A549 (cell line): Measurements from ENCODE around the gene DDX54. TPM values are rescaled to one million over a fixed set of nuclear protein-coding genes. Genes with fewer than 3 reads are reported as not detected.
A peak's percentile ranks its signal among the peaks of the same experiment; 100 is the strongest.

ENCODE experiments used
- BHLHE40 ChIP-seq: IDR thresholded peaks from 2 replicates; pipeline ENCODE4 v1.6.1; 2012; ENCODE audit warnings: low read depth, low read length, inconsistent platforms
- CBX8 ChIP-seq: fragments of 200-600 bp; sonication (generic); IDR thresholded peaks from 2 replicates; pipeline ENCODE4 v1.6.1; 2016
- EHF ChIP-seq: fragments of 250-450 bp; sonication (Bioruptor Pico); IDR thresholded peaks from 2 replicates; pipeline ENCODE4 v1.5.0; 2020; ENCODE audit warnings: mild to moderate bottlenecking
- EP300 ChIP-seq, 2 experiments: fragments of >200 bp; sonication (Bioruptor Twin); formaldehyde crosslinking; IDR thresholded peaks; 2 replicates in 1 of 2; 3 replicates in 1 of 2; pipeline ENCODE4 v1.6.1; 2016 to 2017
- ESRRA ChIP-seq: fragments of 150-350 bp; IDR thresholded peaks from 2 replicates; pipeline ENCODE4 v1.6.1; 2014; ENCODE audit warnings: mild to moderate bottlenecking, low read length, borderline replicate concordance
- FOSB ChIP-seq: fragments of 250-450 bp; sonication (Bioruptor Pico); IDR thresholded peaks from 2 replicates; pipeline ENCODE4 v1.5.0; 2020; ENCODE audit warnings: mild to moderate bottlenecking, moderate library complexity
- HDAC2 ChIP-seq: fragments of 200-600 bp; sonication (generic); IDR thresholded peaks from 2 replicates; pipeline ENCODE4 v1.6.1; 2016
- HOXA7 ChIP-seq: fragments of 250-450 bp; sonication (Bioruptor Pico); IDR thresholded peaks from 2 replicates; pipeline ENCODE4 v1.5.0; 2020; ENCODE audit warnings: mild to moderate bottlenecking, moderate library complexity
- JUN ChIP-seq, 2 experiments: fragments of >200 bp; sonication (Bioruptor Twin); formaldehyde crosslinking; IDR thresholded peaks; 2 replicates in 1 of 2; 3 replicates in 1 of 2; pipeline ENCODE4 v1.6.1; 2016 to 2017
- KDM1A ChIP-seq: fragments of 200-600 bp; sonication (generic); IDR thresholded peaks from 2 replicates; pipeline ENCODE4 v1.6.1; 2016; ENCODE audit warnings: low read depth, mild to moderate bottlenecking
- KDM5A ChIP-seq: fragments of 200-600 bp; sonication (generic); IDR thresholded peaks from 2 replicates; pipeline ENCODE4 v1.6.1; 2016; ENCODE audit warnings: antibody characterized with exemption, mild to moderate bottlenecking
- MYC ChIP-seq: IDR thresholded peaks from 2 replicates; pipeline ENCODE4 v1.6.1; 2012; ENCODE audit warnings: mild to moderate bottlenecking, inconsistent platforms, low read length, improper control_type of control experiment, borderline replicate concordance
- NR3C1 ChIP-seq: fragments of >200 bp; sonication (Bioruptor Twin); formaldehyde crosslinking; IDR thresholded peaks from 3 replicates; pipeline ENCODE4 v1.6.1; 2017
- PHF8 ChIP-seq: fragments of 200-600 bp; sonication (generic); IDR thresholded peaks from 2 replicates; pipeline ENCODE4 v1.6.1; 2016; ENCODE audit warnings: low read depth, mild to moderate bottlenecking, antibody characterized with exemption, moderate library complexity, borderline replicate concordance
- POLR2AphosphoS2 ChIP-seq: conservative IDR thresholded peaks from 2 replicates; pipeline ENCODE4 v1.6.1; 2012; ENCODE audit warnings: low read length, improper control_type of control experiment, inconsistent platforms
- RAD21 ChIP-seq, 2 experiments: fragments of >200 bp in 1 of 2; sonication (Bioruptor Twin) in 1 of 2; formaldehyde crosslinking in 1 of 2; IDR thresholded peaks in 1 of 2; conservative IDR thresholded peaks in 1 of 2; 2 replicates in 1 of 2; 3 replicates in 1 of 2; pipeline ENCODE4 v1.6.1; 2012 to 2018; ENCODE audit warnings: inconsistent platforms in 1 of 2
- RARB ChIP-seq: fragments of 250-450 bp; sonication (Bioruptor Pico); IDR thresholded peaks from 2 replicates; pipeline ENCODE4 v1.8.0; 2021; ENCODE audit warnings: mild to moderate bottlenecking, moderate library complexity
- RNF2 ChIP-seq: fragments of 200-600 bp; sonication (generic); IDR thresholded peaks from 2 replicates; pipeline ENCODE4 v1.6.1; 2016; ENCODE audit warnings: low read depth, mild to moderate bottlenecking, antibody characterized with exemption, moderate library complexity, borderline replicate concordance
- SREBF2 ChIP-seq: fragments of 450-650 bp; IDR thresholded peaks from 2 replicates; pipeline ENCODE4 v1.6.1; 2014; ENCODE audit warnings: mild to moderate bottlenecking, moderate library complexity
- ZC3H11A ChIP-seq: fragments of 450-650 bp; IDR thresholded peaks from 2 replicates; pipeline ENCODE4 v1.6.1; 2014; ENCODE audit warnings: antibody characterized with exemption, mild to moderate bottlenecking
- ZFP36 ChIP-seq: fragments of 450-650 bp; IDR thresholded peaks from 2 replicates; pipeline ENCODE4 v1.6.1; 2014; ENCODE audit warnings: borderline replicate concordance; ENCODE audit not compliant: partially characterized antibody
- ZNF302 ChIP-seq: fragments of 250-450 bp; sonication (Bioruptor Pico); IDR thresholded peaks from 2 replicates; pipeline ENCODE4 v1.9.0; 2021; ENCODE audit warnings: inconsistent platforms, mild to moderate bottlenecking, moderate library complexity
- ZSCAN20 ChIP-seq: fragments of 250-450 bp; sonication (Bioruptor Pico); IDR thresholded peaks from 2 replicates; pipeline ENCODE4 v1.8.0; 2022; ENCODE audit warnings: mild to moderate bottlenecking, moderate library complexity
- polyA plus RNA-seq, 4 experiments: library from polyadenylated mRNA; depleted of rRNA in 3 of 4; stranded (reverse); fragments of >200 nt; fragmentation: RNase III in 1 of 4; extraction: RNeasy Plus Mini Kit Qiagen cat#74134 plus additional on column Dnase treatment in 1 of 4; gene quantifications; 2 replicates in 3 of 4; 3 replicates in 1 of 4; pipeline ENCODE4 v1.2.3, GENCODE V29; 2011 to 2017
- TF ChIP-seq, protein P1 (sequence below): fragments of 150-350 bp; IDR thresholded peaks from 2 replicates; pipeline ENCODE4 v1.6.1; 2014; ENCODE audit warnings: low read depth, mild to moderate bottlenecking, low read length
- TF ChIP-seq, protein P2 (sequence below): fragments of 250-450 bp; sonication (Bioruptor Pico); IDR thresholded peaks from 2 replicates; pipeline ENCODE4 v1.5.0; 2021; ENCODE audit warnings: mild to moderate bottlenecking, moderate library complexity, borderline replicate concordance
- TF ChIP-seq, protein P3 (sequence below): IDR thresholded peaks from 2 replicates; pipeline ENCODE4 v1.6.1; 2012
- TF ChIP-seq, protein P4 (sequence below): IDR thresholded peaks from 2 replicates; pipeline ENCODE4 v1.6.1; 2012

Gene DDX54
- polyA plus RNA-seq, 2 of the 4 experiments (the other 2 are of a cell fraction) = 62.4 to 64.5 TPM

DNA sequence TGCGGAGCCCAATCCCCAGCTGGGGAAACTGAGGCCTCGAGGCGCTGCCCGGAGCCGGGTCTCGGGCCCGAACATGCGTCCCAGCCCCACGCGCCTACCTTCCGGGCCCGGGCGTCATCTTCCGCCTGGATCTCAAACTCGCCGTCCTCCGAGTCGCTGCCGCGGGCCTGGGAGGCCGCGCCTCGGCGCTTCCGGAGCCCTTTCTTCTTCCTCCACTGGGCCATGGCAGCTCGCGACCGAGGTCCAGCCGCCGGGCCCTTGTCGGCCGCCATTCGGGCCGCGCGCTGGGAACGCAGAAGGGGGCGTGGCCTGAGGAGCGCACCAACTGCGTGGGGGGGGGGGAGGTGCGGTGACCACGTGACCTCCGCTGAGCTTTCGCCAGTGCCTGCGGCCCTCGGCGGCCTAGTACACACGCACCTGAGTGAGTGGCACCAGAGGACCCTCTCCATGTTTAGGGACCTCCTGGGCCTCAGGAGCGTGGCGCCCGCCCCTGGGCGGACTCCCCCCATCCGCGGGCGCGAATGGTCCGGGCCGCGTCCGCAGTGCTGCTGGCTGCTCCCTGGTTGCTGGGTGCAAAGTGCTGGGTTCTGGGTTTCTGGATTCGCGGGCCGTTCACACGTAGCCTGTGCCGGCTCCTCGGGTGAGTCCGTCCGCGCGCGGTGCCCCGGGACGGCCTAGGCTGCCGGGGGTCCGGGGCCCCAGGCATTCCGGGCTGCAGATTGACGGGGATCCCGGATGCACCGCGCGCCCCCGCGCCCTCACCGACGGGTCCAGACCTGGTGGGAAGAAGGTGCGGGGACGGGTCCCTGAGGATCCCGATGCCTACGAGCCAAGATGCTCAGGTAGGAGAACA, at the start of gene DDX54, which contains the start of gene RITA1 (continued):
- TF ChIP-seq, protein P1, sequence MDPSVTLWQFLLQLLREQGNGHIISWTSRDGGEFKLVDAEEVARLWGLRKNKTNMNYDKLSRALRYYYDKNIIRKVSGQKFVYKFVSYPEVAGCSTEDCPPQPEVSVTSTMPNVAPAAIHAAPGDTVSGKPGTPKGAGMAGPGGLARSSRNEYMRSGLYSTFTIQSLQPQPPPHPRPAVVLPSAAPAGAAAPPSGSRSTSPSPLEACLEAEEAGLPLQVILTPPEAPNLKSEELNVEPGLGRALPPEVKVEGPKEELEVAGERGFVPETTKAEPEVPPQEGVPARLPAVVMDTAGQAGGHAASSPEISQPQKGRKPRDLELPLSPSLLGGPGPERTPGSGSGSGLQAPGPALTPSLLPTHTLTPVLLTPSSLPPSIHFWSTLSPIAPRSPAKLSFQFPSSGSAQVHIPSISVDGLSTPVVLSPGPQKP = no peak
- TF ChIP-seq HDAC2 = peak; percentile 53; the same call in 1 of the 2 replicates
- TF ChIP-seq EP300 (IDR thresholded peaks at IDR 0.05) = no peak
- no peak for TF ChIP-seq RARB (CRISPR knock-in tag)
- no peak for TF ChIP-seq SREBF2
- TF ChIP-seq, protein P2, sequence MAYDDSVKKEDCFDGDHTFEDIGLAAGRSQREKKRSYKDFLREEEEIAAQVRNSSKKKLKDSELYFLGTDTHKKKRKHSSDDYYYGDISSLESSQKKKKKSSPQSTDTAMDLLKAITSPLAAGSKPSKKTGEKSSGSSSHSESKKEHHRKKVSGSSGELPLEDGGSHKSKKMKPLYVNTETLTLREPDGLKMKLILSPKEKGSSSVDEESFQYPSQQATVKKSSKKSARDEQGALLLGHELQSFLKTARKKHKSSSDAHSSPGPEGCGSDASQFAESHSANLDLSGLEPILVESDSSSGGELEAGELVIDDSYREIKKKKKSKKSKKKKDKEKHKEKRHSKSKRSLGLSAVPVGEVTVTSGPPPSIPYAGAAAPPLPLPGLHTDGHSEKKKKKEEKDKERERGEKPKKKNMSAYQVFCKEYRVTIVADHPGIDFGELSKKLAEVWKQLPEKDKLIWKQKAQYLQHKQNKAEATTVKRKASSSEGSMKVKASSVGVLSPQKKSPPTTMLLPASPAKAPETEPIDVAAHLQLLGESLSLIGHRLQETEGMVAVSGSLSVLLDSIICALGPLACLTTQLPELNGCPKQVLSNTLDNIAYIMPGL (CRISPR knock-in tag) = peak; percentile 94
- TF ChIP-seq ZC3H11A = no peak
- TF ChIP-seq JUN (IDR thresholded peaks at IDR 0.05) = peak; percentile 83 to 92
- peak; percentile 58; the same call in 1 of the 2 replicates for TF ChIP-seq EHF
- no peak for TF ChIP-seq ZNF302
- peak; percentile 51; the same call in 1 of the 2 replicates for TF ChIP-seq BHLHE40
- TF ChIP-seq ZFP36 = no peak
- TF ChIP-seq PHF8 = peak; percentile 99
- TF ChIP-seq RAD21 (conservative IDR thresholded peaks at IDR 0.05 in 1 of 2, IDR thresholded peaks at IDR 0.05 in 1 of 2) = no peak
- TF ChIP-seq, protein P3, sequence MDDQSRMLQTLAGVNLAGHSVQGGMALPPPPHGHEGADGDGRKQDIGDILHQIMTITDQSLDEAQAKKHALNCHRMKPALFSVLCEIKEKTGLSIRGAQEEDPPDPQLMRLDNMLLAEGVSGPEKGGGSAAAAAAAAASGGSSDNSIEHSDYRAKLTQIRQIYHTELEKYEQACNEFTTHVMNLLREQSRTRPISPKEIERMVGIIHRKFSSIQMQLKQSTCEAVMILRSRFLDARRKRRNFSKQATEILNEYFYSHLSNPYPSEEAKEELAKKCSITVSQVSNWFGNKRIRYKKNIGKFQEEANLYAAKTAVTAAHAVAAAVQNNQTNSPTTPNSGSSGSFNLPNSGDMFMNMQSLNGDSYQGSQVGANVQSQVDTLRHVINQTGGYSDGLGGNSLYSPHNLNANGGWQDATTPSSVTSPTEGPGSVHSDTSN = no peak
- peak; percentile 70; the same call in 1 of the 2 replicates for TF ChIP-seq RNF2
- no peak for TF ChIP-seq CBX8
- no peak for TF ChIP-seq POLR2AphosphoS2
- peak; percentile 29; the same call in 1 of the 2 replicates for TF ChIP-seq KDM1A
- TF ChIP-seq ZSCAN20 (CRISPR knock-in tag) = no peak
- TF ChIP-seq KDM5A = peak; percentile 66
- no peak; the same call in 1 of the 2 replicates for TF ChIP-seq HOXA7
- no peak for TF ChIP-seq ESRRA
- TF ChIP-seq NR3C1 = no peak
- TF ChIP-seq, protein P4, sequence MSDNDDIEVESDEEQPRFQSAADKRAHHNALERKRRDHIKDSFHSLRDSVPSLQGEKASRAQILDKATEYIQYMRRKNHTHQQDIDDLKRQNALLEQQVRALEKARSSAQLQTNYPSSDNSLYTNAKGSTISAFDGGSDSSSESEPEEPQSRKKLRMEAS = peak; percentile 97
- no peak; the same call in 1 of the 2 replicates for TF ChIP-seq MYC
- no peak for TF ChIP-seq FOSB (CRISPR knock-in tag)
